Middle frontal gyrus (tissue), 1 donor: ENCODE data around the gene FHIT.

ENCODE experiments used
- DNase-seq: peaks from one replicate; pipeline ENCODE4 v3.0.0-alpha.2; 2015; ENCODE audit warnings: low spot score; ENCODE audit errors: extremely low spot score

FHIT gene

DNA sequence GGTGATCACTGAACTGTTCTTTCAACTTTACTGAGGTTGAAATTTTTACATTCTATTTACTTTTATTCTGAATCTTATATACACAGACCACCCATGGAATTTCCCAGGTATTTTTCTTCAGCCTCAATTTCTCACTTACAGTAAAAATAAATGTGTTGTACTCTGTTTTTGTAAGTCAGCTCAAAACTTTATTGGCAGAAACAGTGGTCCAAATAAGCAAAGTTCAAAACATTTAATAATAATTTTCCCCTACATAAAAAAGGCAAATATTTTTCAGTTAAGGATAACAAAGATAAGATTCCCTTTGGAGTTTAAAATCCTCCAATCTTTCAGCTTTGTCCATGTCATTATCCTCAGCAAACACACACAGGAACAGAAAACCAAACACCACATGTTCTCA, 738.0 kb downstream of the FHIT start:
- DNase-seq, result no peak

DNA sequence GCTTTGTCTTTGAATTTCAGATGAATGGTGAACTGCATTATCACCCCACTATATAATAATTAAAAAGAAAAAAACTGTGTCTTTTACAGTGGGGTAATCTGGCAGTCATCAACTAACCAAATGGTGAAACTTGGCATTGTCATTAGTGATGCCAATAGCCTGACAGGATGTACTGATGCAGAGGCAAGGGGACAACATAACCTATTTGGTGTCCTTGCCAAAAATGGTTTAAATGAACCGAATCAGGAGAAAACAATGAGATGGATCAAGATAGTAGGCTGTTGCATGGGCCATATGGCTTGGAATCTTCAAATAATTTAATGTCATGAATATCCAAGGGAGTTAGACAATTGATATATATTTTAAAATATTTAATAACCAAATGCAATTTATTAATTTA, 738.7 kb downstream of the FHIT start:
- DNase-seq, result no peak

DNA sequence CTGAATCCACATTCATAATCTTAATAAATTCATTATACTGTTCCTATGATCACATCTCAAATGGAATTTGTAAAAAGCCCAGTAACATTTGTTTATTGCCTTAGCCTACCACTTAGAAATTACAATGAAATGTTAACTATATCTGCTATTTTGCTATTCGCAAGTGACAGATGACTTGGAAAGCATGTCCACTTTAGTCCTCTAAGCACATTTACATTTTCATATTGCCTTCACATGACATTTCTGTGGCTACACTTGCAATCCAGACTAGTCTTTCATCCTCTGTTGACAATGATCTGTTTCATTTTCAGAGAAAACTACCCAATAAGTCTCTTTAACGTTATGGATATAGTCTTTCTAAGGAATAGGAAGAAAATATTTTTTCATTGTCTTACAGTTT, 741.8 kb downstream of the FHIT start:
- no peak for DNase-seq

DNA sequence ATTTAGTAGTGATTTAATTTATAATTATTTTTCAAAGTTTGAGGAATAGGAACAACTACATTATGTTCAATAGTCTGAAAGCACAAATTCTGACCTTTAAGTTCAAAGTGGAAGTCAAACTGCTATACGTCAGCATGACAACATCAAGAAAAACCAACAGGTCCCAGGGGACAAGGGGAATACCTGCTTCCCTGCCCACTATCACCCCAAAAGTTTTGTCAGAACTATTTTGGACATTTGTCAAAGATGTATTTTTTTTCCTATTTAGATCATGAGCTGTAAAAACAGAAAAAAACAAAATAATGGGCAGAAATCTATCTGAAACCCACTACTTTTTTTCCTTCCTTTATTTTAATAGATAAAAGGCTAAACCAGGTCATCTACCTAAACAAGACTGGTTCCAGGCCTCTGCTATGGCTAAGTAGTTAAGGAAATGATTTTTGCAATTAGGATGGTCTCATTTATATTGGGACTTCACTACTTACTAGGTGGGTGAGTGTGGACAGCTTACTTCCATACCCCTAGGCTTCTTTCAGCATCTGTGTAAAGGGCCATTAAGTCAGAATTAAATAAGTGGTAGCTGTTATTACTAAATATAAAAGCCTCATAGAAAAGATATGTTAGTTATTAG, 746.3 kb downstream of the FHIT start:
- no peak for DNase-seq

DNA sequence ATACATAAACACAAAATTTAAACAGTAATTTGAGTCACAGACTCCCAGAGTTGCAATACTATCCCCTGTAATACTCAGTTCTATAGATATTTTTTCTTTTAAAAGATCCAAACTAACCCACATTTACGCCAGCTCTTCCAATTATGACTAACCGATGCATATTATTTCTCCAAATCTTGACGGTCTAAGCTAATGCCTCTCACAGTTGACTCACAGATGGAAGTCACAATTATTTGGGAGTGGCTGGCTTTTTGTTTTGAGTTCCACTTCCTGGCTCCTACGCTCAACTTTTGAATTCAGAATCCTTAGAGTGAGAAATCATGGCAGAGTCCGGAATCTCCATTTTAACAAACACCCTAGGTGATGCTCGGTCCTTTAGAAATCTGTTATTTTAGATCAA, 749.9 kb downstream of the FHIT start:
- DNase-seq, result no peak

DNA sequence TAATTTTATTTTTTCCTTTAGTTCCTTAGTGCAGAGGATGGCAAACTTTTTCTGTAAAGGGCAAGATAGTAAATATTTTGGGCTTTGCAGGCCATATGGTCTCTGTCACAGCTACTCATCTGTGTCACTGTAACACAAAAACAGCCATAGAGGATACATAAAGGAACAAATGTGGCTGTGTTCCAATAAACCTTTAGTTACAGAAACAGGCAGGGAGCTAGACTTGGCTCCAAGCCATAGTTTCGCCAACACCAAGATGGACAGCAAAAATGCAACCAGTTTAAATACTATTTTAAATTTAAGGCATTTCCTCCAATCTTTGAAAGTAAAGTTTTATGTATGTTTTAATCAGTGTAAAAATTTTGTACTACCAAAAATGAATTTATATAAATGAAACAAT, 753.4 kb downstream of the FHIT start:
- no peak for DNase-seq

DNA sequence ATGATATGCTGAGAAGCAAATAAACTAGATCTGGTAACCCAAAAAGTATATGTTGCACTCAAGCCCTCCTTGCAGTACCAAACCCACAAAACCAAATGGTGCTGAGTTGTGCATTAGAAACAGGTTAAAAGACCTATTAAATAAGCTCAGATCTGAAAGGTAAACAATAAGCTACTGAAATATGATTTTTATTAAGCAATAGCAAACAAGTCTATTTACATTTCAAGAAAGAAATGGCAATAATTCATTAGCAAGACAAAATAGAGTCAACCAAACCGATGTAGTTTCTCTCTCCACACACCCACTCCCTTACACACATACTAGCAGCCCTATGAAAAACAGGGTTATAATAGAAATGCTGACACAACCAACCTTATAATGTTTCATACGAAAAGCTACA, 760.3 kb downstream of the FHIT start:
- DNase-seq, result no peak

DNA sequence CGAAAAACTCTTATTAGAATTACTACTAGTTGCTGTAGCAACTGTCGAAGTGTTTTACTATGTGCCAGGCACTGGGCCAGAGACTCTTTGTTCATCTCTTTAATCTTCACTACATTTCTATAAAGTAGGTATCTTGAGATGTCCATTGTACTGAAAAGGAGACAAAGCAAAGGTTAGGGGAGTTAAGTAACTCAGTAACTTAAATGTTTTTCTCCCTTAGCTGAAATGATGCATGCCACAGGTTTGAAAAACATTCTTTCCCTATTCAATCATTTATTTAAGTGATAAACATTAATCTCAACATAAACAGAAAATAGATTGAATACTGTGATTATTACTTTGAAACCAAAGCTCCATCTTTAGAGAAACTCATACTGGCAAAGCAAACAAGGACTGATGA, 776.2 kb downstream of the FHIT start:
- no peak for DNase-seq

DNA sequence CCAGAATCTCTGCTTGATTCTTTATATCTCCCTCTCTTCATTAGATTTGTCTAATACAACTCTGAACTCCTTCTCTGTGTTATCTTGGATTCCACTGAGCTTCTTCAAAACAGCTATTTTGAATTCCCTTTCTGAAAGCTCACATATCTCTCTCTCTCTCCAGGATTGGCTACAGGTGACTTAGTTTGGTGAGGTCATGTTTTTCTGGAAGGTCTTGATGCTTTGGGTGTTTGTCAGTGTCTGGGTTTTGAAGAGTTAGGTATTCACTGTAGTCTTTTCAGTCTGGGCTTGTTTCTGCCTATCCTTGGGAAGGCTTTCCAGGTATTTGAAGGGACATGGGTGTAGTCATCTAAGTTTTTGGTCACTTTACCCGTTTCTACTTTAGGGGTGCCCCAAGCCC, 781.8 kb downstream of the FHIT start:
- no peak for DNase-seq

DNA sequence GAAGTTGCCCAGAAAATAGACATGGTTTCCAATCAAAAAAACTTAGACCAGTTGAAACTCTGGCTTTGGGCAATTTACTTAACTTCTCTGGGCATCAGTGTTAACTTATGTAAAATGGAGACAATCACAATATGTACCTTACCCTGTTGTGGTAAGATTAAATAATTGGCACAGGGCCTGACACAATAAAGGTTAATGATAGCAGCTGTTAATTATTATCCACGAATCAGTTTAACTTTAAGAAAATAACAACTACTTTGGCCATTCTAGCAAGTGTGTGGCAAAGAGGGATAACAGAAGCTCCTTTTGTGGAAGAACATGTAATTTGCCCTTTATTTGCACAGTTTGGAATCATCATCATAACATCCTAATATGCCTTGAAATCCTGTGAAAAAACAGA, 787.6 kb downstream of the FHIT start:
- no peak for DNase-seq

DNA sequence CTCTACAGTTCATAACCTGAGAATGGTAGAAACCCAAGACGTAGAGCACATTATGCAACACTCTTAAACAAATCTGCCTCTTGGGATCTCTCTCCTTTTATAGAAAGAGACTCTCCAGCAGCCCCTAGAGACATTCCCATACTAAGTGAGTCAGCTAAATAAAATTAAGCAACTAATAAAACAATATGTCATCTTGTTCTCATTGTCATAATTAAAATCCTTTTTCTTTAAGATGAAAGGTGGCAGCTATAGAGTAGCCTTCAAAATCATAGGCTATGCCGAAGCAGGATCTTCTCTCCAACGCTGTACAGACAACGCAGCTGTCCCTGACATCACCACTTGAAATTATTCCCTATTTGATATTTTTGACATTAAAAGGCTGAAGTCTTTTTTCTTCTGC, 790.0 kb downstream of the FHIT start:
- DNase-seq, result no peak

DNA sequence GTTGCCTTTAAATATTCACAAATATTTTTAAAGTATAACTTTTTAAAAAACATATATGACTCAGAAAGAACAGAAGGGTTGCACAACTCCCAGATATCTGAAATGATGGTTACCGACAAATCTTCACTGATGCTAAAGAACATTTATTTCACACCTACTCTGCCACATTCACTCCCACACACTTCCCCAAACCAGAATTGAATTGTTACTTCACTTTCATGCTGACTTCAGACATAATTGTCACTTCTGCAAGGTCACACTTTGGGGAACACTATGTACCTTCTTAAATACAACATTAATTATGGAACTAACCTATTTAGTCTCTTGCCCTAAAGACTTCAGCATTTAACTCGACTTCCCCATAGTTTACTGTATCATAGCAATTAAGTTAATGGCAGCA, 795.1 kb downstream of the FHIT start:
- no peak for DNase-seq

DNA sequence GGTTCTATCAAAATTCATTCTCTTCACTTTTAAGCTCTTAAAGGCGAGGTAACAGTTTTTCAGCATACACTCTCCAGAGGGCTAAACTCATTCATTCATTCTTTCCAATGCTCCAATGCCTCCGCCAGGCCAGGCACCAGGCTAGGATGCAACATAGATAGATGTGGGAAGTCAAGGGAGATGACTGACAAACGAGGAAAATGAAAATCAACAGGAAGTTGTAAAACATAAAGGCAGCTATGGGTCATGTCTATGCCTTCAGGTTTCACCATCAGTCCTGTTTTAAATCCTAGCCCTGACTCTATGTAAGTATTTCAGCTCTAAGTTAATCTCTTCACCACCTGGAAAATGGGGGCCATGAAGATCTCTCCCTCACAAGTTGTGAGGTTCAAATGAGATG, 797.9 kb downstream of the FHIT start:
- no peak for DNase-seq

DNA sequence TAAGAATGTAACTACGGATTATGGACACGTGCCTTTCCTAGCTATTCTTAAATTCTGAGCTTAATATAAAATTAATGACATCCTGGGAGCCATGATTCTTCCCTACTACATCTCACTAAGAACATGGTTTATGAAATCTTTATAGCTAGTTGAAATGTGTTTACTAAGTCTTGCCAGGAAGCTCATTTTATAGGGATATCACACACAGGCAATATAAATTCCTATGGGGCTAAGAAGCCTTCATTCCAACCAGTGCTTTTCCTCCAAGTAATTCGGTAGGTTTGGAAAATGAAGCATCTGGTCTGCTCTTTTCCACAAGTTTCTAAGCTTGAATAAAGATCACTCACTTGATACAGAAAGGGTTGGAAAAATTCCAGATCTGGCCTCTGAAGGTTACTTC, 802.6 kb downstream of the FHIT start:
- no peak for DNase-seq

DNA sequence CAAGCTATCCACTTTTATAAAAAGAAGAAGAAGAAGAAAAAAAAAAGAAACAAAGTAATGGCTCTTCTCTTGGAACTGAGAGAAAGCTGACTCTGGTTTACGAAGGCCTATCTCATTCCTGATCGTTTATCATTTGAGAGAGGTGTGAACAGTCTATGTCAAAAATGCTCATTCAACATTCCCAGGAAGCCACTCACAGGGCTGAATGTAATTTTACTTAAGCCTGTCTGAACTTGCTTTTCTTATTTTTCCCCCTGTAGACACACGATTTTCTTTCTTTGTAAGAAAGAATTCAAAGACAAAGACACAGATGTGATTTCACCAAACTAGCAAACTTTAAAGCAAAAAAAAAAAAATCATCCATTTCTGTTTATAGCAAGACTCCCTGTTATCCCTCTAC, 805.8 kb downstream of the FHIT start:
- DNase-seq, result no peak

DNA sequence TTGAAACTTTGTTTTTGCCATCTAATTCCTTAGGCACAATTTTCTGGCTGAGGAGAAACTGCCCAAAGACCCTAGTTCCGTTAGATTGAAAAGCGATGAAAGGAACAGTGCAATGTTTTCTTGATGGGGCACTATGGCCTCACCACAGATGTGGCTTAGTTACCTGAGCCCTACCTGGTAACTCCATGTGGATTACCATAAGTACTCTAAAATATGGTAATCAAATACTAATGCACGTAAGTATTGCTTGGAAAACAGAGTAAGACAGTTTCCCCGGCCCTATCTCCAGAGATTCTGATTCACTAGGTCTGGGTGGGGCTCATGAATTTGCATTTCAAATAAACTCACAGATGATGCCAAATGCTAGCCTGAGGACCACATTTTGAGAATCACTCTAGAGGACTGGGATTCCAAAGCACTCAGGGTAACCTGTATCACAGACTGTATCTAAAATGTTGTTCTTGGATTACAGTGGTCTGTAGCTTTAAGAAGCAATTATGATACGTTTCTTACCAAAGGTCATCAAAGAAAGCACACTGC, 806.3 kb downstream of the FHIT start:
- no peak for DNase-seq

DNA sequence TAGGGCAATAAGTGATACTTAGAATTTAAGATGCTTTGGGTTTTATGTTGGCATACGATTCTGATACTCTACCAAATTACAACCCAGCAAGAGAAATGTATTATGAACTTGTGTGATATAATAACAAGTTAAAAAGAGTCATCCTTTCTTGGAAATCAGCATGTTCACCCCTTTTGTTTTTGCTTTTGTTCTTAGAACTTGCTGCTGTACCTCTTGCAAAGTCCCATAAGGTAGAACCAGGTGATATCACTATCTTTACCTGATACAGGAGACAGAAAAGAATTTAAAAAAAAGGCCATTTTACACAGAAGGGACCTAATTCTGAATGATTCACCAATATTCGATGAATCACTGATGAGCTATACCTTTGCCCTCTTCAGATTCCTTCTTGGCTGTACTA, 810.4 kb downstream of the FHIT start:
- DNase-seq, result no peak

DNA sequence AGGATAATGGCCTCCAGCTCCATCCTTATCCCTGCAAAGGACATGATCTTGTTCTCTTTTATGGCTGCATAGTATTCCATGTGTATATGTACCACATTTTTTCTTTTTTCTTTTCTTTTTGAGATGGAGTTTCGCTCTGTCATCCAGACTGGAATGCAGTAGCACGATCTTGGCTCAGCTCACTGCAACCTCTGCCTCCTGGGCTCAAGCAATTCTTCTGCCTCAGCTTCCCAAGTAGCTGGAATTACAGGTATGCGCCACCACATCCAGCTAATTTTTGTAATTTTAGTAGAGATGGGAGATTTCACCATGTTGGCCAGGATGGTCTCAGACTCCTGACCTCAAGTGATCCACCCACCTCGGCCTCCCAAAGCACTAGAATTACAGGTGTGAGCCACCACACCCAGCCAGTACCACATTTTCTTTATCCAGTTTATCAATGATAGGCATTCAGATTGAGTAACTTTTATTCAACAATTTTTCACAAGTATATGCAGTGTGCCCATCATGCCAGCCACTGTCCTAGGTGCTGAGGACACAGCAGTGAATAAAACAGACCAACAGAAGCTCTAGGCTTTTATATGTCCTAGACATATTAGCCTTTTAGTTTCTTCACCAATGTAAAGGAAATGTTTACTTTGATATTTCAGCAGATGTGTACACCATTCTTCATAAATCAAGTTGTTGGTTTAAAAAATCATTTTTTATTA, 815.2 kb downstream of the FHIT start:
- DNase-seq, result no peak

DNA sequence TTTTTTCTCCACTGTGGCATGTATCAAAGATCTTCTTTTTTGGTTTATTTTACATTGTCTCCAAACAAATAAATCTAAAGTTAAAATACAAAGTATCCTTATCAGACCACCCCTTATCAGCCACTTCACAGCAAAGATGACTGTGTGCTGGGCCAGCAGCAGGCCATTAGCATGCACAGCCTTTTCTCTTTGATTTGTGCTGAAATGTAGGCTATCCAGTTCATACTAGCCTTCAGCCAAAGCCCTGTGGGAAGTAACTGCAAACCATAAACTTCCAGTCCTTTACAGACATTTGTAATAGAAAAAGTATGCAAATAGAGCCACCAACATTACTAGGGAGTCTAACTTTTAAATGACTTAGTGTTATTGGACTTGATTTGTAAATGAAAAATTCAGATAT, 816.3 kb downstream of the FHIT start:
- DNase-seq, result no peak

DNA sequence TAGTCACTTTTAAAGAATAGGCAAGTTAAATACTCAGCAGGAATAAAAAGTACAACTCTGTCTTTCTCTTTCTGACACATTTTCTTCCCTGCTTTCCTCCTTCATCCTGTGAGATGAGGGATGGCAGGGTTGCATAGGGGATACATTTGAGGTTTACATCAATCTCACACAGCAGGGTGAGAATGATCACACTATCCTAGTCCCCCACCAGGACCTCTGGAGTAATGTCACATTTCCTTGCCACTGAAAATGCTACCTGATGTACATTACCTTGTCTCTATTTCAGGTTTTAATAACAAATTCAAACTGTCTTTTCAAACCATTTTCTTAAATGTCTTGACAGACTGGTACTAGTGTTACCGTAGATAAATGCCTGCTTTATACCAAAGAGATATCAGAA, 816.9 kb downstream of the FHIT start:
- DNase-seq, result no peak

DNA sequence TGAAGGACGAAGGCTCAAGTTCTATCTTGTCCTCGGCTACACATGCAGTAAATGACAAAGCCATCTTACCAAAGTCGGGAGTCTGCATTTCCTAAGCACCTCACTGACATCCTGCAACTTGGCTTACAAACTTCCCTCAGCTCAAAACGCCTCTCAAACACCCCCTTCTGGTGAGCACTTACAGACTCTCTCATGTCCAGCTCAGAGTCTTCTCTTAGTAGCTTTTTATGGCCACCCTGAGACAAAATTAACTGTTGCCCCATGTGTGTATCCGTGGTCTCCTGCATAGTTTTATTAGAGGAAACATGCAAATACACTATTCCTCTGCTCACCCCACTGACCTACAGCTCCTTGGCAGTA, 819.7 kb downstream of the FHIT start:
- no peak for DNase-seq

DNA sequence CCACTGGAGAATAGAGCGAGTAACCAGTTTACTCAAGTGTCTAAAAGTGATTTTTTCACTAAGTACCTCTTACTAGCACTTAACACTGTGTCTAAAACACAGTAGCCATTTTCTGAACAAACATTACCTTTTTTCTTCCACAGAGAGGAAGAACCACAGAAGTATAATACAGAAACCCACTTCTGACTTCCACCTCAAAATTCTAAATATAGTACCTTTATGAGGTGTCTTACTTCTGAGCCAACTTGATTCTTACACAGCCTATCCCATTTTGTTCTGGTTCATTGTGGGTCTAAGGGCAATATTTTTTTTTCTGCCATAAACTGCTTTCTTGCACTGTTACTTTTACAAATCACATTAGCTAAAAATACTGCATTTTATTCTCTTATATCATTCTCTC, 821.0 kb downstream of the FHIT start:
- no peak for DNase-seq

DNA sequence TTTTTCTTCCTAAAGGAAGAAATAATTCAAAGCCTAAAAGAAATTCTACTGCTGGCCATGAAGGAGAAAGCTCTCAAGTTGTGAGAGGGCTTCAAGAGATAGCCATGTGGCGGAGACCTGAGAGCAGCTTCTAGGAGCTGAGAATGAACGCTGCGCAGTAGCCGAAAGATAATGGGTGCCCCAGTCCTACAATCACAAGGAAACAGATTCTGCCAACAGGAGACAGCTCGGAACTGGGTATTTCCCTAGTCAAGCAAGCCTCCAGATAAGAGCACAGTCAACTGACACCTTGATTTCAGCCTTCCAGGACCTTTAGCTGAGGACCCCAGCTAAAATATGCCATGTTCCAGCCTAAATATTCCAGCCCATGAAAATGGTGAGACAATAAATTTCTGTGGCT, 824.1 kb downstream of the FHIT start:
- DNase-seq, result no peak
